ENCODE measurements around the gene NEMP2.

DNA sequence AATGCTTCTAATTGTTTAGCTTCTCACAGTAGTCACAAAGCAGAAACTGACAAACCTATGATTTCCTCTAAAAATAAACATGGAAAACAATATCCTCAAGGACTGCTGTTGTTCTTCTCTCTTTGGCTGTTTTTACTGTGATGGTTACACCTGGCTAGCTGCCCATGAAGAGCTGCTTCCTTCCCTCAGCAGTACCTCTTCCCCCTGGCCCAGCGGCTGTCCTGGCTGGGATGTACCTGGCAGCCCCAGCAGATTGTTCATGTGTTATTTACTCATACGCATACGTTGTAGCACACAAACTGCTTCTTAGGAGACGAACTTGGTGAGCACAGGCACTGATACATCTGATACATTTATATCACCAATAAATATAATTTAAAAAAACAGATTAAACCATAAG is 27.4 kb downstream of the NEMP2 start:
- TF ChIP-seq, protein P1, sequence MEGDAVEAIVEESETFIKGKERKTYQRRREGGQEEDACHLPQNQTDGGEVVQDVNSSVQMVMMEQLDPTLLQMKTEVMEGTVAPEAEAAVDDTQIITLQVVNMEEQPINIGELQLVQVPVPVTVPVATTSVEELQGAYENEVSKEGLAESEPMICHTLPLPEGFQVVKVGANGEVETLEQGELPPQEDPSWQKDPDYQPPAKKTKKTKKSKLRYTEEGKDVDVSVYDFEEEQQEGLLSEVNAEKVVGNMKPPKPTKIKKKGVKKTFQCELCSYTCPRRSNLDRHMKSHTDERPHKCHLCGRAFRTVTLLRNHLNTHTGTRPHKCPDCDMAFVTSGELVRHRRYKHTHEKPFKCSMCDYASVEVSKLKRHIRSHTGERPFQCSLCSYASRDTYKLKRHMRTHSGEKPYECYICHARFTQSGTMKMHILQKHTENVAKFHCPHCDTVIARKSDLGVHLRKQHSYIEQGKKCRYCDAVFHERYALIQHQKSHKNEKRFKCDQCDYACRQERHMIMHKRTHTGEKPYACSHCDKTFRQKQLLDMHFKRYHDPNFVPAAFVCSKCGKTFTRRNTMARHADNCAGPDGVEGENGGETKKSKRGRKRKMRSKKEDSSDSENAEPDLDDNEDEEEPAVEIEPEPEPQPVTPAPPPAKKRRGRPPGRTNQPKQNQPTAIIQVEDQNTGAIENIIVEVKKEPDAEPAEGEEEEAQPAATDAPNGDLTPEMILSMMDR (IDR thresholded peaks at IDR 0.05) = no peak
- no peak for TF ChIP-seq POLR2A (IDR thresholded peaks at IDR 0.05)

Data from adrenal gland (tissue), 5 donors.